HT1080 (cell line): ENCODE data around the gene AGAP3. TPM values are rescaled to one million over a fixed set of nuclear protein-coding genes. Genes with fewer than 3 reads are reported as not detected.

Experiments
- DNase-seq: peaks from one replicate; pipeline ENCODE4 v3.0.0-alpha.2; 2015; ENCODE audit warnings: low read depth
- total RNA-seq: library from RNA; depleted of rRNA; stranded (reverse); fragments of >200 nt; shearing (Covaris generic); gene quantifications from 2 replicates; pipeline ENCODE4 v1.2.3, GENCODE V29; 2014

AGAP3 gene
- total RNA-seq, 1 experiment from 2014 or later: 45.3 TPM

- DNase-seq: no peak
Observed at GRCh38 chr7:151073990-151074389, 12.3 kb upstream of the AGAP3 start.

- no peak for DNase-seq
Observed at GRCh38 chr7:151074817-151075661, 11.2 kb upstream of the AGAP3 start.

- no peak for DNase-seq
Observed at GRCh38 chr7:151075662-151075971, 10.7 kb upstream of the AGAP3 start.

- DNase-seq: no peak
Observed at GRCh38 chr7:151075978-151076426, 10.3 kb upstream of the AGAP3 start.

- DNase-seq: no peak
Observed at GRCh38 chr7:151076863-151077704, 9.2 kb upstream of the AGAP3 start.

- DNase-seq: no peak
Observed at GRCh38 chr7:151077705-151078232, 8.5 kb upstream of the AGAP3 start.

- DNase-seq: no peak
Observed at GRCh38 chr7:151078233-151079040, 7.8 kb upstream of the AGAP3 start.

GRCh38 chr7:151079199-151079910 lies 6.9 kb upstream of the AGAP3 start:
- DNase-seq: no peak

GRCh38 chr7:151080067-151080521 lies 6.2 kb upstream of the AGAP3 start:
- no peak for DNase-seq

GRCh38 chr7:151080522-151081169 lies 5.6 kb upstream of the AGAP3 start, which contains the start of gene FASTK:
Gene FASTK (minus strand): TSS chr7:151080809. CDS start chr7:151080766, 43 bp downstream.
- DNase-seq: peak; percentile 88

- DNase-seq: no peak
Observed at GRCh38 chr7:151081170-151082101, 4.8 kb upstream of the AGAP3 start.

- DNase-seq: no peak
Observed at GRCh38 chr7:151082141-151083070, 3.9 kb upstream of the AGAP3 start.

GRCh38 chr7:151083071-151083823 lies 3.0 kb upstream of the AGAP3 start, which contains the start of gene TMUB1:
Gene TMUB1 (minus strand): TSS chr7:151083493. CDS start chr7:151082563, 930 bp downstream.
- no peak for DNase-seq

GRCh38 chr7:151083824-151084160 lies 2.5 kb upstream of the AGAP3 start:
- DNase-seq: no peak

GRCh38 chr7:151085329-151085690 lies 965 bp upstream of the AGAP3 start:
- DNase-seq: no peak

- DNase-seq: no peak
Observed at GRCh38 chr7:151086802-151087244, 548 bp downstream of the AGAP3 start.
